WI38 (cell line): ENCODE results near the gene ATP6AP1.

Experiments used
- H3K4me3 ChIP-seq: 2 replicates; pipeline ENCODE4 v1.5.1; 2011; ENCODE audit warnings: low read depth, mild to moderate bottlenecking, control low read depth, low read length
- TF ChIP-seq, protein P1 (sequence below): IDR thresholded peaks from 2 replicates; pipeline ENCODE4 v1.5.1; 2012; ENCODE audit warnings: low read depth, mild to moderate bottlenecking, control low read depth, low read length

ATP6AP1 gene

DNA sequence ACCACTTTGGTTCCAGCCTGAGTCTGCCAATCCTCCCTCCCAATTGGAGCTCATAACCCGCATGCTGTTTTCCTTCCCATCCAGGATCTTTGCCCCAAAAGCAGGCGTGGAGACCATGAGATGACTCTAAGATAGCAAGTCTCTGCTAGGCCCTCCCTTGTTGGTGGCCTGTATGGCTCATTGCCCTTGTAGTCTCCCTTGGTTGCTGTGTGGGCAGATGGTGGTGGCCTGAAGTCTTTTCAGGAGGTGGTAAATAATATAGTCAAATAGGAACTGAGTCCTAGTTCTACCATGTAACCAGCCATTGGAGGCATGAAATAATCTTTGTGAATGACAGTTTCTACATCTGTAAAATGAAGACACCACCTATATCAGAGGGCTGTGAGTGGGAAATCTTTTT lies 1.2 kb downstream of the ATP6AP1 start:
- peak overlapping the region; percentile 65; the same call in 1 of the 2 replicates for H3K4me3 ChIP-seq
- TF ChIP-seq, protein P1, sequence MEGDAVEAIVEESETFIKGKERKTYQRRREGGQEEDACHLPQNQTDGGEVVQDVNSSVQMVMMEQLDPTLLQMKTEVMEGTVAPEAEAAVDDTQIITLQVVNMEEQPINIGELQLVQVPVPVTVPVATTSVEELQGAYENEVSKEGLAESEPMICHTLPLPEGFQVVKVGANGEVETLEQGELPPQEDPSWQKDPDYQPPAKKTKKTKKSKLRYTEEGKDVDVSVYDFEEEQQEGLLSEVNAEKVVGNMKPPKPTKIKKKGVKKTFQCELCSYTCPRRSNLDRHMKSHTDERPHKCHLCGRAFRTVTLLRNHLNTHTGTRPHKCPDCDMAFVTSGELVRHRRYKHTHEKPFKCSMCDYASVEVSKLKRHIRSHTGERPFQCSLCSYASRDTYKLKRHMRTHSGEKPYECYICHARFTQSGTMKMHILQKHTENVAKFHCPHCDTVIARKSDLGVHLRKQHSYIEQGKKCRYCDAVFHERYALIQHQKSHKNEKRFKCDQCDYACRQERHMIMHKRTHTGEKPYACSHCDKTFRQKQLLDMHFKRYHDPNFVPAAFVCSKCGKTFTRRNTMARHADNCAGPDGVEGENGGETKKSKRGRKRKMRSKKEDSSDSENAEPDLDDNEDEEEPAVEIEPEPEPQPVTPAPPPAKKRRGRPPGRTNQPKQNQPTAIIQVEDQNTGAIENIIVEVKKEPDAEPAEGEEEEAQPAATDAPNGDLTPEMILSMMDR: no peak

DNA sequence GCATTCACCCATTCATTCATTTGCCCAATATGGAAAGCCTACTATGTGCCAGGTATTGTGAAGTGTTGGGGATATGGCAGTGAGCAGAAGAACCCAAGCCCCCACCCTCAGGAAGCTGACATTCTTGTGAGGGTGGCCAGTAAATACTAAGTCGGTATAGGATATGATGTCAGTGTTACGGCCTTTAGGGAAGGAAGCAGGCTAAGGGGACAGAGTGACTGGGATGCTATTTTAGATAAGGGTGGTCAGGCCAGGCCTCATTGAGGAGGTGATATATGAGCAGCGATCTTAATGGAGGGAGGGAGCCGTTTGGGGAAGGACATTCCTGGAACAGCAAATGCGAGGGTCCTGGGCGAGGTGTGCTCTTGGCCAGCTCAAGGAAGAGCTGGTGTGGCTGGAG lies 2.0 kb downstream of the ATP6AP1 start:
- no peak overlapping the region for H3K4me3 ChIP-seq
- TF ChIP-seq, protein P1: no peak

DNA sequence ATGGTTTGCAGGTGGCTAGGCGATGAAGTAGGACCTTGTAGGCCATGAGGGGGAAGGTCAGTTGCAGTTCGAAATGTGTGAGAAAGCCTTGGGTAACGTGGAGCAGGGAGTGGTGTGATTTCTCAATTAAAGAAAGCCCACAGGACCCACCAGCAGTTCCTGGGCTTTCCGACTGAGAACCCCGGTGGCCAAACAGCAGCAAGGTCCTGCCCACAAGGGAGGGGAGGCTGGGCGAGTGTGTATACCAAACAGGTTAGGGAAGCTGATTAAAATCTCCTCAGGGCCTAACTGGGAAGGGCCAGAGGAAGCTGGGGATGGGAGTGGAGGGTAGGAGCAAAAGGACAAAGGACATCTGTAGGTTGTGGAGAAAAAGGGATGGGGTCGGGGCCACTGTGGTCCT lies 2.4 kb downstream of the ATP6AP1 start:
- no peak overlapping the region for H3K4me3 ChIP-seq
- TF ChIP-seq, protein P1: no peak

DNA sequence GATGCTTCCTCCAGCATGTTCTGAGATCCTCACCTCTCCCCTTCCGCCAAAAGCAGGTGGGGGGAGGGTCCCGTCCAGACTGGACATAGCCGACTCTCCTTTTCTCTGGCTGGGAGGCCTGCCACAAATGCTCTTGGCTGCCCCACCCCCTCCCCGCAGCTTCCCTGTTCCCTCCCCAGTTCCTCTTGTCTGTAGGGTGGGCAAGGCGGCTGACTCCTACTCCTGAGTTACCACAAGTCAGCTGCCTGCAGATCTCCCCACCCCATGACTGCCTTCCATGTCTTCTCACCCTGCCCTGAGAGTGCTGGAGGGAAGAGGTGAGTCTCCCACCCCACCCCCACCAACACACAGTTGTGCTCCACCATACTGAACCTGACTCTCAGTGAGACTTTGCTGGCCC lies 2.9 kb downstream of the ATP6AP1 start:
- TF ChIP-seq, protein P1: no peak
- no peak overlapping the region for H3K4me3 ChIP-seq

DNA sequence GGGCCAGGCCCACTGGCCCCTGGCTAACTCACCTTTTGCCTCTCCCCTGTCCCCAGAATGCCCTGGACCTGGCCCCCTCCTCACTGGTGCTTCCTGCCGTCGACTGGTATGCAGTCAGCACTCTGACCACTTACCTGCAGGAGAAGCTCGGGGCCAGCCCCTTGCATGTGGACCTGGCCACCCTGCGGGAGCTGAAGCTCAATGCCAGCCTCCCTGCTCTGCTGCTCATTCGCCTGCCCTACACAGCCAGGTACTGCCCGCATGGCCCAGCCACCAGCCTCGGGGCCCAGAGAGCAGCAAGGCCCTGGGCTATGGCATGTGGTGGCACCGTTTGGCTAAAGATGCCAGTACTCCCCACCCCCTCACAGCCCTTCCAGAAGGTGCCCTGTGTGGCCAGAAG lies 3.7 kb downstream of the ATP6AP1 start:
- TF ChIP-seq, protein P1: no peak
- no peak overlapping the region for H3K4me3 ChIP-seq

DNA sequence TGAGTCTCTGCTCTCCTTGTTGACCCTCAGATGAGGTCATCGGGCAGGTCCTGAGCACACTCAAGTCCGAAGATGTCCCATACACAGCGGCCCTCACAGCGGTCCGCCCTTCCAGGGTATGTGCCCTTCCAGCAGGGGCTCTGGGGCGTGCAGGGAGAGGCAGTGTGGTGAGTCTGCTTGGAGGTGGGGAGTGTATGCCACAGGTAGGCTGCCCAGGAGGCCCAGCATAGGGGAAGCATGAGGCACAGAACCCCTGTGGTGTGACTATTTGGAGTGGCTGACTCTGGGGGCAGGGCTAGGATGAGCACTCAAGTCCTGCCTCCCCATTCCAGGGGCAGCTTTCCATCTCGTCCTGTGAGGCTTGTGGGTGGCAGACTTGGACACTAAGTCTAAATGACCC lies 5.1 kb downstream of the ATP6AP1 start:
- no peak overlapping the region for H3K4me3 ChIP-seq
- TF ChIP-seq, protein P1: no peak

DNA sequence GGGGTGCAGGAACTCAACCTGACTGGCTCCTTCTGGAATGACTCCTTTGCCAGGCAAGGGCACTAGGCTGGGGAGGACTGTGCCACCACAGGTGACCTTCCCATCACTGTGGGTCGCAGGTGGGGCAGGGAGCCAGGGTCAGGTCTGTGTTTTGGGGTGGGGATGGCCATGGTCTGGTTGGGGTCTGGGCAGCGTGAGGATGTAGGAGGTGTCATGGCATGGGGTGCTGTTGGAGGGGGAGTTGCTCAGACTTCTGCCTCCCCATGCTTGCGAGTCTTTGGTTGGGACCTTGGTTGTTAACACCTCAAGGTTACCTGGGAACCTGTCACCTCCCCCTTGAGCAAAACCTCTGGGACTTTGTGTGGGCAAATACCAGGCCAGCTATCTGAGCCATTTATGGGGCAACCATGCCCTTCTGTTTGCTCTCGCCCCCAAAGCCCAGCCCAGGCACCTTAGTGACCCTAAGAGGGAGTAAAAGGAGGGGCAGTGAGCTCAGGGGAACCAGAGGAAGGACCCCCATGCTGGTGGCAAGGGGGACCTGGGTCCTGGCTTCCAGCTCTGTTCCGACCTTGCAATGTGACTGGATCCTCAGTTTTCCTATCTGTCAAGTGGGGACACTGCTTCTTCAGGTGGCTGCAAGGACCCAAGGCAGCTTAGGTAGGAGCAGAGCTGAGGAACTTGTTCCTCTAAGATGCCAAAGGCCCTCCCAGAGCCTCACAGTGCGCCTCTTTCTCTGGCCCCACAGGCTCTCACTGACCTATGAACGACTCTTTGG lies 6.1 kb downstream of the ATP6AP1 start:
- H3K4me3 ChIP-seq: no peak overlapping the region
- TF ChIP-seq, protein P1: no peak
